A549 (cell line): ENCODE measurements around the gene SLC25A10. TPM values are rescaled to one million over a fixed set of nuclear protein-coding genes. Genes with fewer than 3 reads are reported as not detected.
A peak's percentile ranks its signal among the peaks of the same experiment; 100 is the strongest.

ENCODE experiments used
- ATAC-seq, 2 experiments: fragments of 200-7000 bp in 1 of 2; fragments of >200 bp in 1 of 2; cut with Nextera tagmentation in 1 of 2; cut with Tn5 transposase in 1 of 2; 3 replicates each; pipeline versions ENCODE4 v1.8.0 to v1.9.1; 2018 to 2020; ENCODE audit warnings: mild to moderate bottlenecking in 1 of 2, moderate library complexity in 1 of 2
- CTCF ChIA-PET: fragments of 300-600 bp; sonication (Branson Sonifier 250); formaldehyde crosslinking; extraction: SDS; loops from one replicate; lab custom pipeline; 2021; ENCODE audit warnings: antibody characterized with exemption, inconsistent platforms; lab: Yijun Ruan, JAX
- POLR2A ChIA-PET: fragments of 350-600 bp; formaldehyde crosslinking; extraction: SDS; loops from one replicate; lab custom pipeline; 2021; ENCODE audit warnings: antibody characterized with exemption, inconsistent platforms; lab: Yijun Ruan, JAX
- DNase-seq, 2 experiments: peaks; one replicate each; pipeline versions ENCODE4 v3.0.0 to v3.0.0-alpha.2; 2011 to 2016; ENCODE audit warnings: low read depth in 1 of 2, low spot score in 1 of 2
- FAIRE-seq: peaks from 2 replicates; lab custom pipeline; 2011; peaks lifted over from hg19 to GRCh38; lab: Jason Lieb, UNC
- H3K27ac ChIP-seq, 2 experiments: fragments of >200 bp; sonication (Bioruptor Twin); formaldehyde crosslinking; 3 replicates each; pipeline ENCODE4 v1.5.1; 2016 to 2017
- H3K4me1 ChIP-seq: fragments of >200 bp; sonication (Bioruptor Twin); formaldehyde crosslinking; 3 replicates; pipeline ENCODE4 v1.6.1; 2016
- H3K4me2 ChIP-seq: fragments of >200 bp; sonication (Bioruptor Twin); formaldehyde crosslinking; 3 replicates; pipeline ENCODE4 v1.6.1; 2016
- H3K4me3 ChIP-seq: fragments of >200 bp; sonication (Bioruptor Twin); formaldehyde crosslinking; 3 replicates; pipeline ENCODE4 v1.5.1; 2016
- H3K9me3 ChIP-seq: fragments of >200 bp; sonication (Bioruptor Twin); formaldehyde crosslinking; 3 replicates; pipeline ENCODE4 v1.6.1; 2016
- E2F6 ChIP-seq: IDR thresholded peaks from 2 replicates; pipeline ENCODE4 v1.6.1; 2012; ENCODE audit warnings: low read depth, borderline replicate concordance
- FOSL2 ChIP-seq, 2 experiments: fragments of 450-650 bp in 1 of 2; fragments of >200 bp in 1 of 2; sonication (Bioruptor Twin) in 1 of 2; formaldehyde crosslinking; IDR thresholded peaks; 2 replicates each; pipeline versions ENCODE4 v1.5.0 to v1.6.1; 2016 to 2020; ENCODE audit warnings: mild to moderate bottlenecking in 1 of 2, moderate library complexity in 1 of 2
- FOXS1 ChIP-seq: fragments of 250-450 bp; sonication (Bioruptor Pico); IDR thresholded peaks from 2 replicates; pipeline ENCODE4 v1.5.0; 2020; ENCODE audit warnings: mild to moderate bottlenecking, moderate library complexity
- GATA3 ChIP-seq: IDR thresholded peaks from 2 replicates; pipeline ENCODE4 v1.6.1; 2012; ENCODE audit warnings: borderline replicate concordance
- HEYL ChIP-seq: fragments of 250-450 bp; sonication (Bioruptor Pico); IDR thresholded peaks from 2 replicates; pipeline ENCODE4 v1.8.0; 2021; ENCODE audit warnings: mild to moderate bottlenecking, moderate library complexity
- JUN ChIP-seq, 2 experiments: fragments of >200 bp; sonication (Bioruptor Twin); formaldehyde crosslinking; IDR thresholded peaks; 2 replicates in 1 of 2; 3 replicates in 1 of 2; pipeline ENCODE4 v1.6.1; 2016 to 2017
- KDM1A ChIP-seq: fragments of 200-600 bp; sonication (generic); IDR thresholded peaks from 2 replicates; pipeline ENCODE4 v1.6.1; 2016; ENCODE audit warnings: low read depth, mild to moderate bottlenecking
- MAFK ChIP-seq: fragments of 450-650 bp; IDR thresholded peaks from 2 replicates; pipeline ENCODE4 v1.6.1; 2014; ENCODE audit not compliant: partially characterized antibody
- MAX ChIP-seq: IDR thresholded peaks from 2 replicates; pipeline ENCODE4 v1.6.1; 2012
- MYC ChIP-seq: IDR thresholded peaks from 2 replicates; pipeline ENCODE4 v1.6.1; 2012; ENCODE audit warnings: mild to moderate bottlenecking, inconsistent platforms, low read length, improper control_type of control experiment, borderline replicate concordance
- NFE2L2 ChIP-seq: fragments of 150-350 bp; conservative IDR thresholded peaks from 2 replicates; pipeline ENCODE4 v1.6.1; 2014; ENCODE audit warnings: low read length
- PBX3 ChIP-seq: IDR thresholded peaks from 2 replicates; pipeline ENCODE4 v1.6.1; 2012
- PHF8 ChIP-seq: fragments of 200-600 bp; sonication (generic); IDR thresholded peaks from 2 replicates; pipeline ENCODE4 v1.6.1; 2016; ENCODE audit warnings: low read depth, mild to moderate bottlenecking, antibody characterized with exemption, moderate library complexity, borderline replicate concordance
- RARB ChIP-seq: fragments of 250-450 bp; sonication (Bioruptor Pico); IDR thresholded peaks from 2 replicates; pipeline ENCODE4 v1.8.0; 2021; ENCODE audit warnings: mild to moderate bottlenecking, moderate library complexity
- RNF2 ChIP-seq: fragments of 200-600 bp; sonication (generic); IDR thresholded peaks from 2 replicates; pipeline ENCODE4 v1.6.1; 2016; ENCODE audit warnings: low read depth, mild to moderate bottlenecking, antibody characterized with exemption, moderate library complexity, borderline replicate concordance
- TFCP2L1 ChIP-seq: fragments of 250-450 bp; sonication (Bioruptor Pico); IDR thresholded peaks from 2 replicates; pipeline ENCODE4 v1.5.0; 2021; ENCODE audit warnings: mild to moderate bottlenecking
- USF2 ChIP-seq: fragments of 450-650 bp; IDR thresholded peaks from 2 replicates; pipeline ENCODE4 v1.6.1; 2014; ENCODE audit warnings: antibody characterized with exemption
- ZC3H11A ChIP-seq: fragments of 450-650 bp; IDR thresholded peaks from 2 replicates; pipeline ENCODE4 v1.6.1; 2014; ENCODE audit warnings: antibody characterized with exemption, mild to moderate bottlenecking
- ZNF302 ChIP-seq: fragments of 250-450 bp; sonication (Bioruptor Pico); IDR thresholded peaks from 2 replicates; pipeline ENCODE4 v1.9.0; 2021; ENCODE audit warnings: inconsistent platforms, mild to moderate bottlenecking, moderate library complexity
- WGBS: methylation state at CpG from one replicate; pipeline ENCODE4 v1.1.6; 2017; ENCODE audit errors: missing lambda C conversion rate; 5-methylcytosine and 5-hydroxymethylcytosine counted together
- polyA plus RNA-seq, 4 experiments: library from polyadenylated mRNA; depleted of rRNA in 3 of 4; stranded (reverse); fragments of >200 nt; fragmentation: RNase III in 1 of 4; extraction: RNeasy Plus Mini Kit Qiagen cat#74134 plus additional on column Dnase treatment in 1 of 4; gene quantifications; 2 replicates in 3 of 4; 3 replicates in 1 of 4; pipeline ENCODE4 v1.2.3, GENCODE V29; 2011 to 2017

Gene SLC25A10
- polyA plus RNA-seq, 2 of the 4 experiments (the other 2 are of a cell fraction): 20.0 to 47.0 TPM

GRCh38 chr17:81734405-81735263 is 22.6 kb downstream of the SLC25A10 start:
- H3K4me3 ChIP-seq: no peak overlapping the region
- FAIRE-seq (no peak), ATAC-seq (peak; percentile 0 to 2; a peak in 3 of 6 replicates), DNase-seq (no peak)
- no peaks in the 10 kb centered on the region for H3K9me3 ChIP-seq
- ChIA-PET POLR2A (interaction anchor here (1.1 to 1.3 kb wide), 2 partner anchors 32 to 126 kb away, joined by 3 read pairs; partner anchors contain the start of gene MRPL12), CTCF (interaction anchor here (0.9 to 8.4 kb wide), 21 partner anchors 11 to 287 kb away, joined by 3 to 96 read pairs (median 8); partner anchors contain the start of genes MCRIP1 and NPB)
- H3K27ac ChIP-seq: peak overlapping the region in 1 of 2 experiments; percentile 68; a peak in 4 of 6 replicates
- peaks cover 17% of the 10 kb centered on the region for H3K4me1 ChIP-seq
- H3K4me2 ChIP-seq: no peak overlapping the region; the same call in 2 of the 3 replicates
- WGBS: 79% methylated on average over 28 of the region's 35 CpGs
- TF ChIP-seq FOXS1 (CRISPR knock-in tag): no peak
- TF ChIP-seq PBX3: no peak
- no peak for TF ChIP-seq NFE2L2
- TF ChIP-seq ZC3H11A: no peak
- no peak for TF ChIP-seq MYC
- TF ChIP-seq GATA3: no peak
- no peak for TF ChIP-seq USF2
- no peak for TF ChIP-seq HEYL (CRISPR knock-in tag)
- no peak for TF ChIP-seq KDM1A
- no peak for TF ChIP-seq JUN (IDR thresholded peaks at IDR 0.05)
- no peak for TF ChIP-seq PHF8
- TF ChIP-seq TFCP2L1 (CRISPR knock-in tag): no peak
- no peak for TF ChIP-seq MAX
- no peak for TF ChIP-seq RNF2

DNA sequence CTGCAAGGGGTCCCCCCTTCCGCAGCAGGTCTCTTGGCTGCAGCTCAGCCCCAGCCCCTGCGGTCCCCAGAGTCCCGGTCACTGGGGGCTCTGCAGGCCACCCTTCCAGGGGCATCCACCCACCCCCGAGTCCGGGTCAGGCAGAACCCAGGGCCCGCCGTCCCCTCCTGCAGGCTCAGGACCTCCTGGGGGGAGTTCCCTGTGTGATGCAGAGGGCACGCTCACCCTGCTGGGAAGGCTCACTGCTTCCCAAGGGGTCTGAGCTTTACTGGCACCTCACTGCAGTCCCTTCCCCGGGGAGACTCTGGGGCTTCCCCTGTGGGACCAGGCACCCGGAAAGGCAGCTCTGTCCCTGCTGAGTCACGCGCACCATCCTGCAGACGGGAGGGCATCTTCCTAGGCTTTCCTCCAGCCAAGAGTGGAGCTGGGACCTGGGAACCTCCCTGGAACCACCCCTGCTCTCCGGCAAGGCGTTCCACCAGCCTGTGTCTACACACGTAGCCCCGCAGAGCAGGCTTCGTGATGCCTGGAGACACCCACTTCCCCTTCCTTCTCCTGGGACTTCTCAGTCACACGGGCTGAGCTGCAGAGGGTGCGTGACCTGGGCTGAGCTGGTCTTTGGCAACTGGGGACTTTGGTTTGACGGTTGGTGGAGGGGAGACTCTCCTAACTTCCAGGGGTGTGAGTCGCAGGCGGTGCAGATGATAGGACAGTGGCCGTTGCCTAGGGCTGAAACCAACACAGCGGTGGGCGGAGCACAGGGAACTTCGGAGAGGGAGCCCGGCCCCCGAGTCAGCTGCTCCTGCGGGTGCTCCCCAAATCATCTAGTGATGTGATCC is 23.4 kb downstream of the SLC25A10 start:
- CTCF ChIA-PET: interaction anchor here (0.8 to 8.4 kb wide), 16 partner anchors 12 to 286 kb away, joined by 3 to 96 read pairs (median 8); partner anchors contain the start of genes MCRIP1 and NPB
- ATAC-seq (peak; percentile 23 to 36), FAIRE-seq (no peak), DNase-seq (peak in 1 of 2 experiments; percentile 63)
- POLR2A ChIA-PET: interaction anchor here (1.1 to 1.3 kb wide), 2 partner anchors 33 to 126 kb away, joined by 3 read pairs; partner anchors contain the start of gene MRPL12
- no peak overlapping the region for H3K4me3 ChIP-seq
- 42% methylated on average over 27 of the region's 30 CpGs for whole genome bisulfite sequencing
- TF ChIP-seq ZNF302 (CRISPR knock-in tag) (no peak), RARB (no peak), MAFK (peak; percentile 7), FOSL2 (IDR thresholded peaks at IDR 0.05) (no peak), FOSL2 (CRISPR knock-in tag; IDR thresholded peaks at IDR 0.05) (no peak), TFCP2L1 (CRISPR knock-in tag) (no peak), E2F6 (0 out of 2 replicates have a peak, but pooled peaks have one; percentile 8)
- peak overlapping the region; percentile 67 for H3K4me2 ChIP-seq
- H3K9me3 ChIP-seq: no peaks in the 10 kb centered on the region
- H3K27ac ChIP-seq: peak overlapping the region; percentile 32 to 68
- peaks cover 17% of the 10 kb centered on the region for H3K4me1 ChIP-seq
